Colon (tissue), 2 donors: ENCODE results near the gene SEL1L3.

ENCODE experiments used
- FAIRE-seq: peaks from 2 replicates; lab custom pipeline; 2012; peaks lifted over from hg19 to GRCh38; lab: Jason Lieb, UNC
- donor health status: control.
- donor health status: control.

The SEL1L3 gene

GRCh38 chr4:25817059-25817681, 45.6 kb downstream of the SEL1L3 start:
- no peak for FAIRE-seq

- no peak for FAIRE-seq
These were observed 46.2 kb downstream of the SEL1L3 start for GRCh38 chr4:25816591-25817058.

DNA sequence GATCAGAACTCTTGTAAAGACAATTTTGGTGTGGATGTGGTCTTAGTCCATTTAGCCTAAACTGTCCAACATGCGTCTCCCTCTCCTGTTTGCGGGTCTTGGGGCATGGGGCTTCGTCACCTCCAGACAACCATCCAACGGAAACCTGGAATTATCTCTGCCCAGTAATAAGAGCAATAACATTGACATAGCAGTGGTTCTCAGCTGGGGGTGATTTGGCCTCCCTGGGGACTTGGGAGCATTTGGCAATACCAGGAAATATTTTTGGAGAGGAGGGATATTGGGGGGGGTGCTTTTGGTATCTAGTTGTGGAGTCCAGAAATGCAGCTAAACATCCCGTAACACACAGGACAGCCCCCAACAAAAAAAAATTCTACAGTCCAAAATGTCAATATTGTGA, 47.2 kb downstream of the SEL1L3 start:
- FAIRE-seq: no peak

DNA sequence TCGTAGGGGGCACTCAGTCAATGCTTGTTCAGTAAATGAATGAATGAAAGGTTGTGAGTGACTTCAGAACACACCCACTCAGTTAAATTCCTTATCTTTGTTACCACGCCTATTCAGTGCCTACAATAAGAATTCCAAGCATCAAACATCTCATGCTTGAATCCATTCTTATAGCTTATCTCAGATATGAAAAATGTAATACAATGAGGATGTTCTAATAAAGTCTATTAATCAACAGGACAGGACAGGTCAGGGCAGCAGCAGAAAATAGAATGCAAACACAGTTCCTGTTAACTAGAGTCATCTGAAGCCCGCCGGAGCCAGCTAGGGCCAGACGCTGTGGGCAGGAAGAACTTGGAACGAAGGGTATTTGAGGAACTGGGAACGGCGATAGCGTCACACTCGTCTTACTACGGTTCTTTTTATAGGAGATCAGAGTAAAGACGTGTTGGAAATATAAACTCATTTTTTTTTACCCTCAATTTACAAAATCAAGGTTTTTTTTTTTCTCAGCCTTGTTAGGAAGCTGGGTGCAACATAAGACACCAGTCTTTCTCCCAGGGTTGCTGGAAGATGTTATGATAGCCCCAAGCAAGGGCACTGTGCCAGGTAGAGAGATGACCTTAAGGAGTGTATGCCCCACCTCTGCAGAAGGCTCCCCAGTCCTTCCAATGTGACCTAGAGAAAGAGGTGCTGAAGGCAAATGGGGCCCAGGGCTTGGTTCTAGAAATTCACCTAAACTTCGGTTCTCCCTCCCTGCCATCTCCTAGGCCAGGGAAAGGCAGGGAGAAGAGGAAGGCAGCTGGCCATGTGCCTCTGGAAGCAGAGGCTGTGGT, 48.3 kb downstream of the SEL1L3 start:
- no peak for FAIRE-seq

DNA sequence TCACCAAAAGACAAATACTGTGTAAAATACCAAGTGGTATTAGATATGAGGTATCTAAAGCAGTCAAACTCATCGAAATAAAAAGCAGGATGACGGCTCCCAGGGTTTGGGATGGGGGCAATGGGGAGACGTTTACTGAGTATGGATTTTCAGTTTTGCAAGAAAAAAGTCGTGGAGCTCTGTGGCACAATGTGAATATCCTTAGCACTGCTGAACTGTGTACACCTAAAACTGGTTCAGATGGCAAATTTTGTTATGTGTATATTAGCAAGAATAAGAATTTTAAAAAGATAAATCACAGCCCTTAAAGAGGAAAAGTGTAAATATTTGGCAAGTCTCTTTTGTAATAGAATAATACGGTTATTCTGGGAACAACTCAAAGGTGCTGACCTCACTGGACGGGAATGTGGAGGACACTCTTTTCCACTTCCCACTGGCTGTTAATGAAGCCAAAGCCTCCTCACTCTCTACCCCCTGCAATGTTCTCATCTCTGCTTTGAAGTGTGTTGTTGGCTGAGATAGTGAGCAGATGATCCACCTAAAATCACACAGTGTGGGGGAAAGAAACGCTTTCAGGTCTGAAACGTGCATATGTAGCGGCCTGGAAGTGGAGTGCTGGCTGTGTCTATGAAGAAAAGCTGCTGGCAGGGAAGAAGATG, 49.2 kb downstream of the SEL1L3 start:
- no peak for FAIRE-seq

DNA sequence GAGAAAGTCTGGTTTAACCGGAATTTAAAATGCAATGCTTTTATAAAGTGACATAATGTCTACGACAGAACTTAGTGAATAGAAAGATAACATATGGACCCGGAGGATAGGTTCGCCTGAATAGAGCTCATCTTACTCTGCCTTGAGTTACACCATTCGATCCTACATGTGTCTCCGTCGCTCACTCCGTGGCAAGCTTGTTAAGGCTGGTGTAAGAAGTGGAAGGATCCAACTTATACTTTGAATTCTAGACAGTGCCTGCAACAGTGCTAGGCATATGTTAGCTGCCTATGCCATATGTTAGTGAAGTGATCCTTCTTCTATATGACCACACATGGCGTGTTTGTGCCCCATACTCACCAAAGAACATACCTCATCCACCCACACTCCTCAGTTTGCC, 50.9 kb downstream of the SEL1L3 start:
- FAIRE-seq: no peak

DNA sequence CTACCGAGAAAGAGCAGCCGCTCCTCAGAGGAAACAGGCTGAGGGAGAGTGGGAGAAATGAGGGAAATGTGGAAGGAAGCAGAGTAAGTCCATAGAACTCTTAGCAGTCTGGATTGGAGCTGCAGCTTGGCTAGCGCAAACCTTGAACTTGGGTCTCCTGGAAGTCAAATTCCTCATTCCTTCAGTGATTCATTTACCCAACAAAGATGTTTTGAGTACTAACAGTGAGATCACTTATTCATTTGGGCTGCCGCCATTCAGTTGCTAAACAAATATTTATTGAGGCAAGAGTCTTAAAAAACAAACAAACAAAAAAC, 51.5 kb downstream of the SEL1L3 start:
- no peak for FAIRE-seq

DNA sequence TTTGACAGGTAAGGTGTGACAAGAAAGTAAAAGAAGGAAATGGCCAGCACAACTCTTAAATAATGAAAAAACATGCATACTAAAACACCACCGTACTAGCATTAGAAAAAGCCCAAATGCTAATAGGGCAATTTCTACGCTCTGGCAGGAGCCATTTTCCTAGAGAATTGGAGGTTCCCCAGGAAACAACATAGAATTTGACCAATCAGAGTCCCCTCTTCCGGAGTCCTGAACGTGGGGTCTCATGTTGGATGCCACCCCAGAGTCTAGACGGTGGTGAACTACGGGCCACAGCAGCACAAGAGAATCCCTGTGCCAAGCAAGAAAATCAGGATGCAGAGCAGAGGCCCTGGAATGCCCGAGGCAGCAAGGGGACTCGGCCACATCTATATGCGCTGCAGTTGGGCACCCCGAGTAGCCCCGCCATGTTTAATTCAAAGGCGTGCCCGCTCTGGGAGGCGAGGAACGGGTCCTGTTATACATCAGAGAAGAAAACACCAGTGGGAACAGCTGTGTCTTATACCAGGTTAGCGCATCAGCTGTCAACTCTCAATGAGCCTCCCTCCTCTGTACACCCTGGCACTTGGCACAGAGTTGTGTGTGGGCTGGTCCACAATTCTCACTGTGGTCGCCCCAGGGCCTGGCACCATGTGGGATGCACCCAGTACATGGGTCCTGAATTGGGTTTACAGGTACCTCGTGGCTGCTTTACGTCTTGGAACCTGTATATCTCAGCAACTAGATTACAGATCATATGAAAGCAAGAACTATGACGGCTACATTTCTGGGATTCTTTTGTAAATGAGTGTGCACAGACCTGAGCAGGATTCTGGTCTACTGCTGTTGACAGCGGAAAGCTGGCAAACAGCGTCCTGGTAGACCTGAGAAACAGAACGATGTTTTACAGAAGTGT, 52.1 kb downstream of the SEL1L3 start:
- FAIRE-seq: no peak

- FAIRE-seq: no peak
These were observed 52.8 kb downstream of the SEL1L3 start for GRCh38 chr4:25809996-25810395.

GRCh38 chr4:25807102-25807728, 55.6 kb downstream of the SEL1L3 start:
- FAIRE-seq: no peak

GRCh38 chr4:25805255-25805860, 57.4 kb downstream of the SEL1L3 start:
- FAIRE-seq: no peak

GRCh38 chr4:25803720-25804225, 59.0 kb downstream of the SEL1L3 start:
- FAIRE-seq: no peak

GRCh38 chr4:25801594-25801993, 61.2 kb downstream of the SEL1L3 start:
- no peak for FAIRE-seq

GRCh38 chr4:25800245-25800644, 62.5 kb downstream of the SEL1L3 start:
- no peak for FAIRE-seq

- FAIRE-seq: no peak
These were observed 63.3 kb downstream of the SEL1L3 start for GRCh38 chr4:25799522-25799921.

GRCh38 chr4:25797136-25797535, 65.7 kb downstream of the SEL1L3 start:
- FAIRE-seq: no peak

DNA sequence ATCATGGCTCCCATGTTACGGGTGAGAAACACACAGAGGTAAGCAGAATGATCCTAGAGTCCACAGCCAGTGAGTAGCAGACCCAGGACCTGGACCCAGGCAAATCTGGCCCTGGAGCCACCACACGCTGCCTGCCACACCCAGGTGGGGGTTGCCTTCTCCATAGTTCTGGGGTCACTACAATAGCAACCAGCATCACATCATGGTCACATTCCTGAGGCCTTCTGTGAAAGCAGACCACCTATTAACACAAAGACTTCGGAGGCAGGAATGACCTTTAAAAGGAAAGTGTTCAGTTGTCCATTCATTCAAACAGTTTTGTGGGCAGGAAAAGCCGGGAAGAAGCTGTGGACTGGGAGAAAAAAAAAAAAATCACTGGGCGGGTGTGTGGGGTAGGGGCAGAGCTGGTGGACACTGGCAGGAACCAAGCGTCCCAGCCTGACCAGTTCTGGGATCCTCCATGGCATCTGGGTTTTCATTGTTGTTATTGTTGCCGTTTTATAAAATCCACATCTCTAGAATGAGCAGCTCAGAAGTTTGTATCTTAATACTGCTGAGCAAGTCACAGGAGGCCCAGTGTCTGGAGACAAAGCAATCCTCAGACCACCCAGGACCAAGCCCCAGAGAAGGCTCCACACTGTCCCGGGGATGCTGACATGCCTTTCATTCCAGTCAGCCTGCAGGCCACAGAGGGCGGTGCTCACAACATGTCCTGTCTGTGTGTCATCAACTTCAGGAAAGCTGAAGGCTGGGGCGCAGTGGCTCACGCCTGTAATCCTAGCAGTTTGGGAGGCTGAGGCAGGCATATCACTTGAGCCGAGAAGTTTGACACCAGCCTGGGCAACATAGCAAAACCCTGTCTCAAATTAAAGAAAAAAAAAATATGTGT, 67.0 kb downstream of the SEL1L3 start:
- no peak for FAIRE-seq

DNA sequence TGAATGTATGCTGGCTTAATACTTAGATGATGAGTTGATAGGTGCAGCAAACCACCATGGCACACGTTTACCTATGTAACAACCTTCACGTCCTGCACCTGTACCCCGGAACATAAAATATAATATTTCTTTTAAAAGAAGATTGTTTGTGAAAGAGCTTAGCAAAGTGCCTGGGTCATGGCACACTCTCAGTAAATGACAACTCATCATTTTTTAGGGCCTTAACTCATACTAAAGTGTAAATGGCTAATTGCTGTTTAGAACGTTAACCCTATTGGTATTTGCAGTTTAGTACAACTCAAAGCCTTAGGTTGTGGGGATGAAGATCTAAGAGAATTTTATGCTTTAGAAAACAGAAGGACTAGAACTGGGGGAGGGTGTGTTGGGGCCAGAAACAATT, 67.7 kb downstream of the SEL1L3 start:
- no peak for FAIRE-seq

DNA sequence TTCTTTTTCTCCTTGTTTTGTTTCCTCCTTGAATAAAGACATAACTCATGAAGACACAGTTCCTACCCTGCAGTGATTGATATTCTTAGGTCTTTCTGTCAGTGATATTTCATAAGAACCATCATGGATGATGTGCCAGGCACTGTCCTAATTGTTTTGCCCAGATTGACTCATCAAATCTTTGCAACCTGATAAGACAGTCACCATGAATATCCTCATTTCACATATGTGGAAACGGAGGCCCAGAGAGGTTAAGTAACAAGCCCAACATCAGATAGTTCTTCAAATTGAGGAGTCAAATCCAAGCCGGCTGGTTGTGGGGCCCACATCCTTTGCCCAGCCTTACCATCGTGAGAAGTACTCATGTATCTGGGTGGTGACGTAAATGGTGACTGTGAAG, 69.9 kb downstream of the SEL1L3 start:
- FAIRE-seq: no peak

DNA sequence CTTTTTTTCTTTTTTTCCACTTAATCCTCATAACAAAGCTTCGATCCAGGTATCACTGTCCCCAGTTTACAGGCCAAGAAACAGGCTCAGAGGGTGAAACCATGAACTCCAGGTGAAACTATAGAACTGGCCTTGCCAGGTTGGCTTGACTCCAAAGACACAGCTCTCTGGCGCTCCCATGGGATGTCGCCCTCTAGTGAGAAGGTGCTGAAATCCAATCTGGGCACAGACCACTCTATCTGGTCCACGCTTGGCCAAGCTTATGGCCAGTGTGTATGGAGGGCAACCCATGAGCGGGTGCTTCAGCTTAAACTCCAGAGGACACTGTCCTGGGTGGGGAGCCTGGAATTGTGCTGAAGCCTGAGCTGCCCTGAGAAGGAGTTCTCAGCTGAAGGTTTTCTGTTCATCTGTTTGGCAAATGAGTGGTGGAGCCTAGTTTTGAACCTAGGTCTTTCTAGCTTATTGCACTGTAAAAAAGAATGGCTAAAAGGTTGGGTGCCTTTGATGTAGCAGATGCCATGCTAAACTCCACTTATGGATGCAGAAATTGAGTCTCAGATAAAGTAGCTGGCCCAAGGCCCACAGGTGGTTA, 70.5 kb downstream of the SEL1L3 start:
- no peak for FAIRE-seq
